Neutrophil (primary cell): ENCODE results near the gene MECR.
"Not testable (repeated sequence)": the region's sequence is repeated elsewhere in the genome, so short reads cannot be mapped to it uniquely, and the experiment has no call there.

Experiments
- H3K27ac ChIP-seq: fragments of 200-600 bp; sonication (generic); 2 replicates; pipeline ENCODE4 v1.5.1; 2016; ENCODE audit warnings: mild to moderate bottlenecking, moderate library complexity
- H3K27me3 ChIP-seq: fragments of 200-600 bp; sonication (generic); 2 replicates; pipeline ENCODE4 v1.6.0; 2016; ENCODE audit warnings: mild to moderate bottlenecking
- H3K36me3 ChIP-seq: fragments of 200-600 bp; sonication (generic); 2 replicates; pipeline ENCODE4 v1.5.1; 2017
- H3K4me1 ChIP-seq, 2 experiments: fragments of 200-600 bp in 1 of 2; sonication (generic) in 1 of 2; 1 replicate in 1 of 2; 2 replicates in 1 of 2; pipeline versions ENCODE4 v1.5.1 to v1.6.1; 2013 to 2016; ENCODE audit warnings: low read depth in 1 of 2, low read length in 1 of 2, mild to moderate bottlenecking in 1 of 2, moderate library complexity in 1 of 2; ENCODE audit not compliant: control insufficient read depth in 1 of 2, insufficient read depth in 1 of 2
- H3K4me3 ChIP-seq, 2 experiments: fragments of 200-600 bp in 1 of 2; sonication (generic) in 1 of 2; 1 replicate in 1 of 2; 2 replicates in 1 of 2; pipeline ENCODE4 v1.5.1; 2013 to 2016; ENCODE audit warnings: low read depth in 1 of 2, low read length in 1 of 2, mild to moderate bottlenecking in 1 of 2, moderate library complexity in 1 of 2
- H3K9me3 ChIP-seq: fragments of 200-600 bp; sonication (generic); 2 replicates; pipeline ENCODE4 v1.5.1; 2016
- CTCF ChIP-seq: fragments of 200-600 bp; sonication (generic); IDR thresholded peaks from 2 replicates; pipeline ENCODE4 v1.5.1; 2016; ENCODE audit warnings: antibody characterized with exemption

MECR gene

GRCh38 chr1:29224356-29224837, 6.3 kb downstream of the MECR start:
- Histone ChIP-seq H3K4me3 (no peak overlapping the region), H3K27ac (no peak overlapping the region), H3K27me3 (no peaks in the 10 kb centered on the region), H3K36me3 (no peaks in the 10 kb centered on the region), H3K4me1 (no peaks in the 10 kb centered on the region), H3K9me3 (no peaks in the 10 kb centered on the region)
- TF ChIP-seq CTCF: no peak

GRCh38 chr1:29223521-29223920, 7.2 kb downstream of the MECR start:
- Histone ChIP-seq H3K9me3 (no peaks in the 10 kb centered on the region), H3K4me1 (peaks cover under 1 to 4% of the 10 kb centered on the region in 2 experiments), H3K4me3 (no peak overlapping the region), H3K36me3 (no peaks in the 10 kb centered on the region), H3K27ac (no peak overlapping the region), H3K27me3 (no peaks in the 10 kb centered on the region)
- TF ChIP-seq CTCF: no peak

GRCh38 chr1:29222686-29223085, 8.0 kb downstream of the MECR start:
- Histone ChIP-seq H3K27me3 (no peaks in the 10 kb centered on the region), H3K9me3 (no peaks in the 10 kb centered on the region), H3K4me1 (peaks cover 9% of the 10 kb centered on the region in 2 experiments), H3K27ac (no peak overlapping the region), H3K36me3 (no peaks in the 10 kb centered on the region), H3K4me3 (no peak overlapping the region)
- TF ChIP-seq CTCF: no peak

- not testable (repeated sequence) for H3K4me1 ChIP-seq, H3K4me3 ChIP-seq, H3K9me3 ChIP-seq, H3K27me3 ChIP-seq, H3K27ac ChIP-seq, H3K36me3 ChIP-seq
Observed at GRCh38 chr1:29222260-29222659, 8.5 kb downstream of the MECR start.

- Histone ChIP-seq H3K4me1 (peaks cover 9 to 10% of the 10 kb centered on the region in 2 experiments), H3K27me3 (no peaks in the 10 kb centered on the region), H3K36me3 (no peaks in the 10 kb centered on the region), H3K9me3 (no peaks in the 10 kb centered on the region), H3K4me3 (no peak overlapping the region), H3K27ac (no peak overlapping the region)
- no peak for TF ChIP-seq CTCF
Observed at GRCh38 chr1:29221296-29221695, 9.4 kb downstream of the MECR start.

GRCh38 chr1:29218223-29218622, 12.5 kb downstream of the MECR start:
- Histone ChIP-seq H3K27ac (no peak overlapping the region), H3K9me3 (no peaks in the 10 kb centered on the region), H3K4me3 (no peak overlapping the region), H3K4me1 (peaks cover 9 to 10% of the 10 kb centered on the region in 2 experiments), H3K27me3 (no peaks in the 10 kb centered on the region), H3K36me3 (no peaks in the 10 kb centered on the region)
- no peak for TF ChIP-seq CTCF
